NCI-H69 (cell line): ENCODE measurements around the gene GSDMA.
A peak's percentile ranks its signal among the peaks of the same experiment; 100 is the strongest.
"Not testable (repeated sequence)": the region's sequence is repeated elsewhere in the genome, so short reads cannot be mapped to it uniquely, and the experiment has no call there.

Source experiments
- DNase-seq: peaks from one replicate; lab custom pipeline; 2025; lab: John Stamatoyannopoulos, UW

Gene GSDMA

GRCh38 chr17:39929646-39930407 lies 33.0 kb upstream of the GSDMA start:
- DNase-seq: no peak

GRCh38 chr17:39933912-39934311 lies 28.9 kb upstream of the GSDMA start:
- no peak for DNase-seq

GRCh38 chr17:39934324-39934723 lies 28.5 kb upstream of the GSDMA start:
- no peak for DNase-seq

- no peak for DNase-seq
These were observed 26.9 kb upstream of the GSDMA start for GRCh38 chr17:39935909-39936308.

GRCh38 chr17:39937447-39937846 lies 25.4 kb upstream of the GSDMA start:
- no peak for DNase-seq

GRCh38 chr17:39938140-39938869 lies 24.5 kb upstream of the GSDMA start:
- DNase-seq: no peak

GRCh38 chr17:39939106-39939505 lies 23.7 kb upstream of the GSDMA start:
- DNase-seq: peak; percentile 15

GRCh38 chr17:39939588-39940419 lies 23.0 kb upstream of the GSDMA start:
- DNase-seq: peak; percentile 69

- no peak for DNase-seq
These were observed 19.0 kb upstream of the GSDMA start for GRCh38 chr17:39943702-39944392.

GRCh38 chr17:39944393-39944711 lies 18.5 kb upstream of the GSDMA start:
- DNase-seq: no peak

GRCh38 chr17:39946551-39947330 lies 16.1 kb upstream of the GSDMA start:
- DNase-seq: no peak

- DNase-seq: not testable (repeated sequence)
These were observed 14.3 kb upstream of the GSDMA start for GRCh38 chr17:39948489-39948828.

GRCh38 chr17:39949028-39949427 lies 13.8 kb upstream of the GSDMA start:
- DNase-seq: no peak

GRCh38 chr17:39950871-39951348 lies 11.9 kb upstream of the GSDMA start:
- DNase-seq: peak; percentile 52

GRCh38 chr17:39951924-39952679 lies 10.7 kb upstream of the GSDMA start:
- DNase-seq: no peak

GRCh38 chr17:39952680-39953470 lies 9.9 kb upstream of the GSDMA start:
- DNase-seq: peak; percentile 94

- no peak for DNase-seq
These were observed 9.3 kb upstream of the GSDMA start for GRCh38 chr17:39953471-39953888.

GRCh38 chr17:39954876-39955275 lies 7.9 kb upstream of the GSDMA start:
- no peak for DNase-seq

GRCh38 chr17:39955726-39956225 lies 7.0 kb upstream of the GSDMA start:
- DNase-seq: no peak
